GM04503 (cell line): ENCODE results near the gene KCNA10.

Experiments
- DNase-seq: peaks from one replicate; pipeline ENCODE4 v3.0.0-alpha.2; 2012; ENCODE audit warnings: low read depth

Gene KCNA10

DNA sequence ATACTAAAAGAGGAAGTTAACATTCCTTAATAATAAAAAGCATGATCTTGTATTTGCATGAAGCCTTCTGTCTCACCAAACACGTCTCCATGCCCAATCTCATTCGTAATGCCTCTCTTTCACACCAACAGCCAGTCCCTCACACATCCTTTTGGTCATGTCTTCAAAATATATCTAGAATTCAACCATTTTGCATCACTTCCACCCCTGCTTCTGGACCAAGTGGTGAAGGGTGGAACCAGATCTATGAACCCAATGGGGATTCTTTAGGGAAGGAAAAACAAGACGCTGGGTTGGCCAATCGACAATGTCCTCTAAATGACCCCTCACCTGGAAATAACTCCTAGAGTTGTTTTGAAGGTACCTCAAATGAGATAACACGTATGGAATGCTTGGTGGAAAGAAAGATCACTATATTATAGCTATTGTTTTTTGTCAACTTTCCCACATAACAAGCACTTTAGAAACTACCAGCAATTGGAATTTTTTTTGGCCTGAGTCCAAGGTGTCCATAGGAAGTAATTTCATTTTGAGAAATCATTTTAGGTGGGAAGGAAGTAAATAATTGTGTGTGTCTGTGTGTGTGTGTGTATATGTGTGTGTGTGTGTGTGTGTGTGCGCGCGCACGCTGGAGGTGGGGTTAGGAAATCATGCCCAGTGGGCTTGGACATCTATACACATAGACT lies at the start of gene KCNA10:
Gene KCNA10, minus strand, starts transcription at position 51 of the 686 bp plus-strand sequence. CDS start 388 bp downstream, outside the sequence.
- DNase-seq = no peak

DNA sequence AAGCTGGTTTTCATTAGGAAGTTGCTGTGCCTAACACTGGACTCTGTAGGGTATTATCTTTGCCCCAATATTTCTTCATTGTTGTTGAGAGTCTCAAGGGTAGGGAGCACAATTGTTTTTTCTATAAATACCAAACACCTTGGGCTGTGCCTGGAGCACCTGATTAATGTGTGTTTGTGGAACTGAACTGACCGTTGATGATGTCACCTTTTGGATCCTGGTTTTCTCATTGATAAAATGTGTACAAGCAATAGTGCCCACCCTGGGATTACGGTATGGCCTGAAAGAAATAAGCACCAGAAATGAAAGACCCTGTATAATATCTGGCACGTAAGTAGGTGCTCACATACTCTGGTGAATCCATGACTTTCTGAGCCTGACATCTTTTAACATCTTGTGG lies 47.9 kb upstream of the KCNA10 start:
- DNase-seq = no peak

DNA sequence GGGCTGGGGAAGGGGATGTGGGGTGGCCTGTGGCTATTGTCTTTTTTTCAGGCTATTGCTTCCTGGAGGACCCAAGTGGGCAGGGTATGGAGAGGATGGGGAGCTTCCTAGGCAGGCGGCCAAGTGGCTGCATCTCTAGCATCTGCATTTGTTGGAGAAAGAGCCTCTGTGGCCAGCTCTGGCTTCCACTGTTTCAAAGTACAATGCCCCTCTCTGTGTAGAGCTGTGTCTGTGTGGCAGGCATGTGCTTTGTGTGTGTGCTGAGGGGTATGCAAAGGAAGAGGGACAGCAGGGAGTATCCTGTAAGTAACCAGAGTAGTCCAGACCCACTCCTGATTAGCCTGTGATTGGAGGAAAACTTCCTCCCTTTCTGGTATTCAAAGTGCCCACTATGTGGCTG lies 46.6 kb upstream of the KCNA10 start:
- no peak for DNase-seq

DNA sequence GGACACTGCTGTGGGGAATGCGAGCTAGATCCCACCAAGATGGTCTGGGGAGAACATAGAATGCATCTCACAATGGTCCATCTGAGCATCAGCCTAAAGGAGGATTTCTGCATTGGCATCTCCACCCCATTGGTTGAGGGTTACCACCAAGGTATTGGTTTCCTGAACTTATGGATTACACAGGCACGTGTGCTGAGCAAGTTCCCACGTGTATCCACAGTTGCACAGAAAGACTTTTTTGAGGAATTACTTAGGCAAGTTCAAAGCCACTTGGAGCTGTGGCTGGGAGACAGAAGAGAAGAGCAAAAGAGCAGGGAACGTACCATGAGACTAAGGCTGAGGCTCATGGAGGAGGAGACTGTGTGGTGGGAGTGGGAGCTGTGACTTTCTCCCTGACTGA lies 44.1 kb upstream of the KCNA10 start:
- DNase-seq = no peak

DNA sequence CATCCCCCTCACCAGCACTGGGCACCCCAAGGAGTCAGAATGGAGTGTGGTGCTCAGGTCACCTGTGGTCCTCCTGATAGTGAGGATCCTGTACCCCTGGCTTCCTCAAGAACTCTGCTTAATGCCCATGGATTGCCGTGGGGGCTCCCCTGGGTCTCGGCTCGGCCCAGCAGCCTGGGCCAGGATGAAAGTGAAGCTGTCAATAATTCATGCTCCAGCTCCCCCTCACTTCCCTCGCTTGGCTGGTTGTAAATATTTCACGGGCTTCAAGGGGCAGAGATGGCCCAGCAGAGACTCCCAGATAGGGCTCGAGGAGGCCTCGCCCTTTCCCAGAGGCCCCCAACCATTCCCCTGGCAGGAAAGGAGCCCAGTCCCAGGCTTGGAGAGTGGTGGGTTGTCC lies 42.6 kb upstream of the KCNA10 start:
- DNase-seq = no peak

DNA sequence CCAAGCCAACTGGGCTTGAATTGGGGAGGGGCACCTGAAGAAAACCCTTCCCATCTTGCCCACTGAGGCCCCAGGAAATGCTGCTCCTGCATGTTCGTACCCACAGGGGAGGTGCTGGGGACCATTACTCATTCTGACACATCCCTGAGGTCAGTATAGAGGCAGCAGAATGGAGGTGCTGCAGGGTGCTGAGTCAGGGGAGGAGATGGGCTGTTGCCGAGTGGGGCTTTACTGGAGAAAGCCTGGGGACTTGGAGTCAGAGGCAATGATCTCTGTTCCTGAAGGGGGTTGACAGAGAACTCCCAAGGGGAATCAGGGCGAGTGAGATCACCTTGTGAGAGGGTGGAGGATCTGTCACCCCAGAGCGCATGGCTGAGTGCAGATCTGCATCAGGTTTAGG lies 40.2 kb upstream of the KCNA10 start:
- no peak for DNase-seq

DNA sequence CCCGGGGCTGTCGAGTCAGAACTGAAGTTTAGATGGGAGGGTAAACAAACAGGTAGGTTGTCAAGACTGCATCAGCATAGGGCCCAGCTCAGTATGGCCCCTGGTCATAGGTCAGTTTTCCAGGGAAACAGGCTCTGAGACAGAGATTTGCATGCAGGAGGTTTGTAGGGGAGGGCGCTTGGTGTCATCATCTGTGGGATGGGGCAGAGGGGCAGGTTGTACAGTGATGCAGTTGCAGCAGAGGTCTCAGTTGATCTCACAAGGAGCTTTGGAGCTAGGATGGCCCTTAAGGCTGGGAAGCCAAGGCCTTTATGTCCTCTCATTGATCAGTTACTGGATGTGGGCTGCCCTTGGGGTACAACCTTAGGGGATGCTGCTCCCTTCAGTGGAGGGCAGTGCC lies 38.5 kb upstream of the KCNA10 start:
- no peak for DNase-seq

DNA sequence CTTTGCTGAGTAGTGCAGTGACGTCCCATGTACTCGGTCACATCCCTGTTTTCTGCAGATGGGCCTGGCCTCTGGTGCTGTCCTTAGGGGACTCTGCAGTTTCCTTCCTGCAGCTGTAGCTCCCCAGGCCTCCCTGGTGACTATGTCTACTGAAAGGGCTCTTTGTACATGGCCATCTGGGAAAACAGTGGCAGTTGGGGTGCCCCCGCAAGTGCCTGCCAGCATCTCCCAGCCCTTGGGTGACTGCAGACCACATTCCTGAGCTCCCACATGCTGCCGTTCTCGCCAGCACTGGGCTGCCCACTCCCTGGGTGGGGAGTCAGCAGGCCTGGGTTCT lies 37.5 kb upstream of the KCNA10 start:
- DNase-seq = no peak

DNA sequence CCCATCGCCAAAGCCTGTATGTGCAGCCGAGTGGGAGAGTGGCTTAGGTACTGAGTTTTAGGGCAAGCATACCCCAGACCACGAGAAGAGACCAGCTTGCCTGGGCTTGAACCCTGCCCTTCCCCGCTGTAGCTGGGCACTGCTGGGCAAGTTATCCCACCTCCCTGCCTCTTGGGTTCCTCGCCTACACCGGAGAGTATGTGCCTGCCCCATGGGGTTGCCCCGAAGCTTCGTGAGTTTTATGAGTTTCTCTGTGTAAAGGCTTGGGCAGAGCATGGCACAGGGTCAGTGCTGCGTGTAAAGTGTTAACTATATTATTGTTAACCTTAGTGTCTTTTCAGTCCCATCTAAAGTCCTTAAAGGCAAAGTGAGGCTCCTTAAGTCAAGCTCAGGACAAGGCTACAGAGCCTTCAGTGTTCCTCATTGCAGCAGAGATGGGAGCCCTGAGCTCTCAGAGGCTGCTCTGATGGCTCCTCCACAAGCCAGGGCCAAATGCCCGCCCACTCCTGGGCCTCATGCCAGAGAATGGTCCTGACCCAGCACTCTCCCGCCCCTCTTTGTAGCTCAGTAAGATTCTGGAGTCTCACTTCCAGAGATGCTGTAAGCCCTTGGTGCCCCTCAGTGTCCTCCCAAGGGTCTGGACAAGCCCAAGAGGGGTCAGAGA lies 37.0 kb upstream of the KCNA10 start:
- no peak for DNase-seq

DNA sequence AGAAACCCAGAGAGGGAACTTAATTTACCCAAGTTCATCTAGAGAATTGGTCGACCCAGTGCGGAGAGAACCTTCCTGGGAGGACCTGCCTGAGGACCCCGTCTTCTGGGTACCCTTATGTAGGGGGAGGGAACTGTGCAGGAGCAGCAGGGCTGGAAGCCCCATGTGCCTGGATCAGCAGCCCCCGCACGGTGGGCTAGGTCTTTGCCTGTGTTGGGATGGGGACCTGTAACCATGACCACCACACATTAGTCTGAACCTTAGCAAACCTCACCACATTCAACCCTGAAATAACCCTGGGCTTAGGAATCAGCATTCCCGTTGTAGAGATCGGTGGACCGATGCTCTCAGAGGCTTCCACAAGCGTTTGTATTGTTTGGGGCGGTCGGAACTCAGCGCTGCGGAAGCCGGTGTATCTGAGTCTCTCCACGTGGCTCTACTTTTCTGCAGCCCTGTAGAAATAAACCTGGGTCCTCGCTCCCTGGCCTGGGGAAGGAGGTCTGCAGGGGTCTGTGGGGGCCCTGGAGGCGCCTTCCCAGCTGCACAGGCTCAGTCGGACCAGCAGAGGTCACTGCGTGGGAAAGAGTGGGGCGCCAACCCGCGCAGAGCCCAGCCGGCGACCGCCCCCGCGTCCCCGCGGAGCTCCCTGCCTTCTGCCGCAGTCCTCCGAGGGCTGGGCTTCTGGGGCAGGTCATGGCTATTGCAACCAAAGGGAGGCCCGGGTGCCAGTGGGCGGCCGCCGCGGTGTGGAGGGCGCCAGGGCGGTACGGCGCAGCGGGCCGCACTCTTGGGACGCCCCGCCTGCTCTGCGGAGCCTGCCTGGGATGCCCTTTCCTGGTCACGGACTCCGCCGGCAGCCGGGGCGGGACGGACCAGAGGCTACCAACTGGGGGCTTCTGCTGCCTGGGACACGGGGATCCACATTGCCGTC lies 36.2 kb upstream of the KCNA10 start:
- no peak for DNase-seq

DNA sequence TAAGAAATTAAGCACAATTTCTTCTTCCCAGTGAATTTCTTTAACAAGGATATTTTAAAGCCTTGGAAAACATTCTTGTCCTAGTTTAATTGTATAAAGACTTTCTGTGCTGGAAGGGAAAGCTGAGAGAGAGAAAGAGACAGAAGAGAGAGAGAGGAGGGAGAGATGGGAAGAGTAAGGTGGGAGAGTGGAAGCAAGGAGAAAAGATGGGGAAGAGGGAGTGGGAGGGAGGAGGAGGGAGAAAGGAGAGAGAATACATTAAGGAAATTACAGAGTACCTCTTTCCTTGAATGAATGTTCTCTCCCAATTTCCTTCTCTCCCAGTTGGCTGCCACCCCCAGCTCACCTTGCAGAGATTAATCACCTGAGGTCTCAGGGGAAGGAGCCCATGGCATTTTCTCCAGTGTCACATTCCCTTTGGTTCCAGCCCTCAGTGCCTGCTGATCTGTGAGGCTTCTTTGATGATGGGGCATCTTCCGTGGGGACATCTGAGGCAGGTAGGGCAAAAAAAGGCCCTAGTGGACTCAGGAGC lies 32.4 kb upstream of the KCNA10 start:
- no peak for DNase-seq

DNA sequence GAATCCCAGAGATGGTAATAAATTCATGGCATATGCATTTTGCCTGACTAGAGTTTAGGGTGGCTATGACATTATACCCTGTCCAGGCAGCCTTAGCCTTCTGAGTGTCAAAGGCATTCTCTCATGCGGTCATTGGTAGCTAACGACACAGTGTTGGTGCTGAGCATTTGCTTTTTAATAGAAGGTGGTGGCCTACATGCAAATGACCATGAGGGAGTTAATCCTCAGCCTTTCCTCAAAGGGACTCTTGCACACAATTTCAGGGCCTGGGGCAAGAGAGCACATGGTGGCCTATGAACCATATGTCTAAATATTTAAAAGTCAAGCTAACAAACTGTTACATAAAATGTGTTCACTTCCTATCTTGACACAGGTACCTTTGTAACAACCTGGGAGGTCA lies 30.9 kb upstream of the KCNA10 start:
- no peak for DNase-seq

DNA sequence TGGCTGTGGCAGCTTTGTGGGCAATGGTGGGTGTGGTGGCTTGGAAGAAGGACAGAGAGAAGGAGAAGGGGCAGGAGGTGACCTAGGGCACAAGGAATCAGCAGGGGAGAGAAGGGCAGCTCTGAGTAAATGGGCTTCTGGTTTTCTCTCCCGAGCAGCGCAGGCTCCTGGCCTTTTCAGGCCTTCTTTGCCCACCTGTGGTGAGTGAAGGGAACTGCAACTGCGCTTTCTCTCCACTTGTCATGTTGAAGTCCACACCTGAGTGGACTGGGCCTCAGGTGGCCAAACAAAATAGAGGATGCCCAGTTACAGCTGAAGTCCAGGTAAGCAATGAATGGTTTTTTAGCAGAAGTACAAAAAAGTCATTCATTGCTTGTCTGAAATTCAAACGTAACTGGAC lies 29.4 kb upstream of the KCNA10 start:
- no peak for DNase-seq

DNA sequence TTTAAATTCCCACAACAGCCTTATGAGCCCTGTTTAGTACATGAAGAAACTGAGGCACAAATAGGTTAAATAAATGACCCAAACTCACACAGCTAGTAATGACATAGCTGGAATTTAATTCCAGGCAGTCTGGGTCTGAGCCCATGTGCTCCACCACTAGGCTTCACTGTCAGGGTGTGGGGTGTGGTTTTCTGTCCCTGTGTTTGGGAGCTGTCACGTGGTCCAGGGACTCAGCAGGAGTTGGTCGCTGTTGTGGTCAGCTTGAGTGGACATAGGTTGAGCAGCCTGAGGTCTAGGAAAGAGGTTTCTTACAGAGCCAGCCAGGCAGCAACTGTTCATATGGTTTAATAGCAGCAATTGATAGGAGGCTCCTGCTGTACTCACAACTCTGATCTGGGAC lies 28.0 kb upstream of the KCNA10 start:
- no peak for DNase-seq

DNA sequence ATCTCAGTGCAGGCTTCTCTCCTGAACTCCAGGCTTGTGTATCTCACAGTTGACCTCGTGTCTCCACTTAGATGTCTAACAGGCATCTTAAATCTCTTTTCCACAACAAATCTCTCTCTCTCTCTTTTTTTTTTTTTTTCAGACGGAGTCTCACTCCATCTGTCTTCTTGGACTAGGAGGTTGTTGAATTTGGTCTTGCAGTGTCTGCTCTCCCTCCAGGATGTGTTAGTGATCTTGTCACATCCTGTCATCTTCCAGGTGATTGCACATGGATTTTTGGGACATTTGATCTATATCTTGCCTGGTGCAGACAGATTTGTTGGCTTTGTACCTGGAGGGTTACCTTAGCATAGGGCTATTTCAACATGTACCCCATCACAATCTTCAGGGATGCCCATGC lies 26.5 kb upstream of the KCNA10 start:
- DNase-seq = no peak

DNA sequence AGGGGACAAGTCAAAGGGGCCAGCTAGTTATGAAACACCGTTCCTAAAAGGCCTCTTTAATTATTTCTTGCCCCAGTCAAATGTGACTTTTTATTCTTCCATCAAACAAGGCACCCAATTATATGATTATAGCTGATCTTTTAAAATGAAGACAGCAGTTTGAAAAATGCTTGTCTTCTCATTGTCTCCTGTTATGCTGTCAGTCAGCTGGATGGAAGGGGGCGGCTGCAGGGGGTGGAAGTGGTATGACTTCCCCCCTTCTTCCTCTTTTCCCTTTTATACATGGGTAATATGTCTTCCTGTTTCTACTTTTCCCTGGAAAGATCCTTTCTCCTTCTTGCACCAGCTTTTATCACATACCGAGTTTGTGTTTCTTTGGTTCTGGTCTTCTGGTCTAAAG lies 25.8 kb upstream of the KCNA10 start:
- no peak for DNase-seq

DNA sequence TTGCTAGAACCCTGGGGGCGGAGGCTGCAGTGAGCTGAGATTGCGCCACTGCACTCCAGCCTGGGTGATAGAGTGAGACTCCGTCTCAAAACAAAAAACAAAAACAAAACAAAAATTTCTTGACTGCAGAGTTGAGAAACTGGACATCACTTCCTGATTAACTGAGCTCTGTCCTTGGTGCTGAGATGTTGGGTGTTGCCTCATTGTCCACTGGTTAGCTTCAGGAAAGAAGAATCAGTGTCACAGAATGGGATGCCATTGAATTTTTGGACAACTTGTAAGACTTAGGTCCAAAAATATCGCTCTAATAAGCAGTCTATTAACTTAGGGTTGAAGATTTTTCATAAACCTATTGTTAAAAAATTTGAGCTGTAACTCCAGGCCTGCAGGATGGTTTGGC lies 23.8 kb upstream of the KCNA10 start:
- peak; percentile 16 for DNase-seq

DNA sequence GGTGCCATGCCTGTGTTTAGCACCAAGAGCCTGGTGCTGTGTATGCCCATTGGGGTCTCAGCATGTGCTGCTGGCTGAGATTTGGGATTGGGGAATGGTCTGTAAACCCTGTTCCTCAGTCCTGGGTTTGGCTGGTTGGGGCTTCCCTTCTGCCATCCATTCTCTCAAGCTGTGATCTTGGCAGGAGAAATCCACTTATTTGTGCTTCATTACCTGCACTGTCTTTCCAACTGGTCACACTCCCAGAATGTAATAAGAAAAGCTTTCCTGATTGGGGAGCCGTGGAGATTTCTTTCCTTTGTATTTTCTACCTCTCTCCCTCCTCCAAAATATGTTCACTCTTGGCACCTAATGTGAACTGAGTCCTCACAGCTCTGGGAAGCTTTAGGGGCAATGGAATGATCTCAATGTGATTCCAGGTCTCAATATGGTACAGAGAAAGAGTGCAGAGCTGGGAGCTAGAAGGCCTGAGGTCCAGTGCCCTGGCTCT lies 23.0 kb upstream of the KCNA10 start:
- DNase-seq = no peak

DNA sequence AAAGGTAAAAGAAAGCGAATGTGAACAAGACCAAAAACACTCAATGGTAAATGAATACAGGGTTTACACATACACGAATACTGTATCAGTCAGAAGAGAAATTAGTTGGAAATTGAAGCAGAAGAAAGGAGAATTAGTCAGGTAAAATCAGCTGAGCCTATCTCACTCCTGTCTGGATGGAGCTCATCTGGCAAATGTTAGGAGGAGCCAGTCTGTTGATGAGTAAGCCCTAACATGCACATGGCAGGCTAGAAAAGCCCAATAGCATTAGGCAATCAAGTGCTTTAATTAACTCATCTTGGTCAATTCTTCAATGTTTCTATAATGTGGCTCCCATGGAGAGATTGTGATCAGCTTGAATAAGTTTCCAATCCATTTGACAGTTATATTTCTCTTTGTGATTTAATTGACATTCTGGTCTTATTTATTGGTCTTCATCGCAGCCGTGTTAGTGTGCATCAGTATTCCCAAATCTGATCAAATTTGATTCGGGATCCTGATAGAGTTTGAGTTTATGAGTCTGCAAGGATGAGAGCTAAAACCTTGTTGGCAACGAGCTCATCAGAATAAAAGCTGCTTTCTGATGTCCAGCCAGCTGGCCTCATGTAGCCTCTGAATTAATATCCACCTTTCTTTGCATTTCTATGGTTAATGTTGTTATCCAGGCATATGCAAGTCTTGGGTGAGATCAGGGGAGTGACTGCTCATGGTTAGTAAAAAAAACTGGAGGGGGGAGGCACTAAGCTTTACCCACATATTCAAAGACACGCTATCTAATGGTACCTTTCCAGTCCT lies 22.1 kb upstream of the KCNA10 start:
- no peak for DNase-seq

DNA sequence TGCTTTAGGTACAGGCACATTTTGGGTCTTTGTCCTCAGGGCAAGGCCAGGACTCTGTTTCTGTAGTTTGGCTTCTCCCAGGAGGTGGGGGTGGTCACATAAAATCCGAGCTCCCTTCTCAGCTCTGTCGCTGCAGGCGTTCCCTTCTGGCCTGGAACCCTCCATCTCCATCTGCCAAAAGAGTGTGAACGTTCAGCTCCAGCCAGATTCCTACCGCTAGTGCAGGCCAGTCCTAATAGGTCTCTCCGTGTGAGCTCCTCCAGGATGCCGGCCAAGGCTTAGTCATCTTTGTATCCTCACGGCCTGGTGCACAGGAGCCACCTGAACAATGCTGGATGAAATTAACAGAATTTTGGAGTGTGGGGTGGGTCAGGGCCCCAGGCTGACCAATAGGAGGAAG lies 19.9 kb upstream of the KCNA10 start:
- DNase-seq = no peak

DNA sequence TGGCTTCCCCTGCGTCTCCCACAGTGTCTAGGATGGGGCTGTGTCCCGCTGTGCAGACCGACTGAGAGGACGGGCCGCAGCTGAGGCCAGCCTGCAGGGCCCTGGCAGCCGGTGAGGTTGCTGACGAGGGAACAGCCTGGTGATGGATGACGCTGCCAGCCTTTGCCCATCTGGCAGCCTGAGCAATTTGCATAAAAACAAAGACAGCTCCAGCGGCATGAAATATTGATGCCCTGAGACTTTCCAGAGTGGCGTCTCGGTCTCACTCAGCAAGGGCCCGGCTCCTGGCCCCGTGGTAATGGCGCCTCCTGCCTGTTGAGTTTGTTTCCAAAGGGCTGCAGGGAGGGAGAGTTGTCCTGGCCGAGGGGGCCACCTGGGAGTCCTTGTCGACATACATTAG lies 19.1 kb upstream of the KCNA10 start:
- DNase-seq = no peak

DNA sequence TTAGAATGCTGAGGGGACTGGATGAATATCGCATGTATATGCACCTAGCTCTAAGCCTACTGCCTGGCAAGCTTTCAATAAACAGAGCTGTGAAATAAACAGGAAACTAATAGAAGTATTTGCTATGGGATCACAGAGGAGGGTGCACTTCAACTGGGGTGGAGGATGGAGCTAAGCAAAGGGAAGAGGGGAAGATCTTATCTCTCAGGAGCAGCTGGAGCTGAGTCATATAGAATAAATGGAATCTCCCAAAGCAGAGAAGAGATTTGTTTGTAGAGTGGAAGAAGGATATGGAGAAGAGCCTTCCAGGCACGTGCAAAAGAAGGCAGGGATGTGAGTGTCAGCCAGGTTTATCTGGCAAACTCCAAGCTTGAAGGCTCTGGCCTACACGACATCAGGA lies 17.0 kb upstream of the KCNA10 start:
- DNase-seq = no peak
